GM12891 (cell line): ENCODE data around the gene RBM43.

Experiments
- POLR2A ChIP-seq: IDR thresholded peaks from 2 replicates; pipeline ENCODE4 v1.6.1; 2011; ENCODE audit warnings: low read depth, low read length, control low read depth
- POLR2AphosphoS5 ChIP-seq: IDR thresholded peaks from 2 replicates; pipeline ENCODE4 v1.6.1; 2011; ENCODE audit warnings: low read depth, low read length, control low read depth
- TAF1 ChIP-seq: IDR thresholded peaks from 2 replicates; pipeline ENCODE4 v1.6.1; 2011; ENCODE audit warnings: low read depth, low read length, control low read depth

- no peak for TF ChIP-seq POLR2A
- TF ChIP-seq TAF1 = no peak
- no peak for TF ChIP-seq POLR2AphosphoS5
These were observed 14.2 kb downstream of the RBM43 start for GRCh38 chr2:151247432-151247831.
